Memory B cell (primary cell): ENCODE data around the gene METTL2B.
"Not testable (repeated sequence)": the region's sequence is repeated elsewhere in the genome, so short reads cannot be mapped to it uniquely, and the experiment has no call there.

Experiments used
- ATAC-seq: fragments of 150-1000 bp; cut with Tn5 transposase; 2 replicates; pipeline ENCODE4 v1.10.0; 2021; ENCODE audit warnings: low read depth, mild to moderate bottlenecking, moderate library complexity
- DNase-seq, 2 donors: peaks; one replicate each; pipeline ENCODE4 v3.0.0; 2022; ENCODE audit warnings: low spot score in 2 of 2
- H3K27ac Mint-ChIP-seq: one replicate; pipeline ENCODE4 v1.8.0; 2022; ENCODE audit warnings: mild to moderate bottlenecking, moderate library complexity, mixed read lengths
- H3K27me3 Mint-ChIP-seq: one replicate; pipeline ENCODE4 v1.8.0; 2022; ENCODE audit warnings: mixed read lengths
- H3K36me3 Mint-ChIP-seq: one replicate; pipeline ENCODE4 v1.8.0; 2022; ENCODE audit warnings: mild to moderate bottlenecking, mixed read lengths
- H3K4me1 Mint-ChIP-seq: one replicate; pipeline ENCODE4 v1.8.0; 2022; ENCODE audit warnings: mixed read lengths
- H3K4me3 Mint-ChIP-seq: one replicate; pipeline ENCODE4 v1.8.0; 2022; ENCODE audit warnings: mild to moderate bottlenecking, moderate library complexity, mixed read lengths
- H3K9me3 Mint-ChIP-seq: one replicate; pipeline ENCODE4 v1.8.0; 2022; ENCODE audit warnings: mixed read lengths

METTL2B gene

GRCh38 chr7:128525584-128525983, 49.0 kb downstream of the METTL2B start:
- H3K4me3 Mint-ChIP-seq, H3K9me3 Mint-ChIP-seq, ATAC-seq, H3K27me3 Mint-ChIP-seq, H3K36me3 Mint-ChIP-seq, DNase-seq: not testable (repeated sequence)
- peak overlapping the region; percentile 26 for H3K27ac Mint-ChIP-seq
- H3K4me1 Mint-ChIP-seq: peaks cover 11% of the 10 kb centered on the region

- not testable (repeated sequence) for H3K27ac Mint-ChIP-seq
Measured at GRCh38 chr7:128526062-128526466, 49.5 kb downstream of the METTL2B start.

GRCh38 chr7:128529191-128529590, 52.6 kb downstream of the METTL2B start:
- peaks cover 12% of the 10 kb centered on the region for H3K4me1 Mint-ChIP-seq
- not testable (repeated sequence) for H3K27ac Mint-ChIP-seq, DNase-seq, H3K27me3 Mint-ChIP-seq, H3K36me3 Mint-ChIP-seq, H3K4me3 Mint-ChIP-seq, H3K9me3 Mint-ChIP-seq, ATAC-seq

More at GRCh38 chr7:128526062-128526466, 49.5 kb downstream of the METTL2B start:
- H3K4me3 Mint-ChIP-seq, H3K27me3 Mint-ChIP-seq, ATAC-seq, H3K9me3 Mint-ChIP-seq, H3K36me3 Mint-ChIP-seq, DNase-seq: not testable (repeated sequence)
- H3K4me1 Mint-ChIP-seq: peaks cover 11% of the 10 kb centered on the region

GRCh38 chr7:128530121-128530854, 53.7 kb downstream of the METTL2B start:
- not testable (repeated sequence) for H3K9me3 Mint-ChIP-seq, H3K27me3 Mint-ChIP-seq, H3K36me3 Mint-ChIP-seq
- Mint-ChIP-seq H3K4me3 (peak overlapping the region; percentile 80), H3K4me1 (peaks cover 12% of the 10 kb centered on the region), H3K27ac (peak overlapping the region; percentile 85)
- DNase-seq: peak; percentile 54 to 55
- ATAC-seq: peak; percentile 59

- Mint-ChIP-seq H3K27me3 (no peaks in the 10 kb centered on the region), H3K4me1 (peaks cover 14% of the 10 kb centered on the region), H3K9me3 (no peaks in the 10 kb centered on the region), H3K36me3 (peaks cover 5% of the 10 kb centered on the region), H3K4me3 (peak overlapping the region; percentile 78), H3K27ac (no peak overlapping the region)
- DNase-seq (no peak), ATAC-seq (no peak)
Measured at GRCh38 chr7:128530855-128531104, 54.2 kb downstream of the METTL2B start.

- Mint-ChIP-seq H3K27ac (peak overlapping the region; percentile 83), H3K4me3 (peak overlapping the region; percentile 78), H3K4me1 (peaks cover 14% of the 10 kb centered on the region)
- not testable (repeated sequence) for H3K36me3 Mint-ChIP-seq, H3K27me3 Mint-ChIP-seq, H3K9me3 Mint-ChIP-seq
- peak; percentile 75 to 83 for DNase-seq
- peak; percentile 72 for ATAC-seq
Measured at GRCh38 chr7:128531105-128531954, 54.8 kb downstream of the METTL2B start.

GRCh38 chr7:128531955-128532478, 55.5 kb downstream of the METTL2B start:
- not testable (repeated sequence) for H3K9me3 Mint-ChIP-seq, H3K36me3 Mint-ChIP-seq, ATAC-seq, DNase-seq, H3K27me3 Mint-ChIP-seq
- H3K27ac Mint-ChIP-seq: peak overlapping the region; percentile 83
- H3K4me3 Mint-ChIP-seq: peak overlapping the region; percentile 78
- H3K4me1 Mint-ChIP-seq: peaks cover 14% of the 10 kb centered on the region

- peak overlapping the region; percentile 78 for H3K27ac Mint-ChIP-seq
- not testable (repeated sequence) for H3K9me3 Mint-ChIP-seq, H3K36me3 Mint-ChIP-seq, H3K27me3 Mint-ChIP-seq, DNase-seq, ATAC-seq
- peak overlapping the region; percentile 78 for H3K4me3 Mint-ChIP-seq
- H3K4me1 Mint-ChIP-seq: peaks cover 14% of the 10 kb centered on the region
Measured at GRCh38 chr7:128532956-128533355, 56.4 kb downstream of the METTL2B start.

GRCh38 chr7:128537410-128537809, 60.9 kb downstream of the METTL2B start:
- not testable (repeated sequence) for H3K9me3 Mint-ChIP-seq, H3K27ac Mint-ChIP-seq, H3K4me3 Mint-ChIP-seq, H3K27me3 Mint-ChIP-seq, H3K4me1 Mint-ChIP-seq, DNase-seq
- ATAC-seq: peak; percentile 88
- H3K36me3 Mint-ChIP-seq: peaks cover 12% of the 10 kb centered on the region

- not testable (repeated sequence) for H3K4me1 Mint-ChIP-seq, H3K27ac Mint-ChIP-seq, H3K9me3 Mint-ChIP-seq, DNase-seq, ATAC-seq, H3K4me3 Mint-ChIP-seq, H3K27me3 Mint-ChIP-seq
- peaks cover 14% of the 10 kb centered on the region for H3K36me3 Mint-ChIP-seq
Measured at GRCh38 chr7:128542530-128542929, 66.0 kb downstream of the METTL2B start.

GRCh38 chr7:128543300-128543699, 66.8 kb downstream of the METTL2B start:
- peaks cover 14% of the 10 kb centered on the region for H3K36me3 Mint-ChIP-seq
- peak; percentile 46 for ATAC-seq

GRCh38 chr7:128546319-128546851, 69.8 kb downstream of the METTL2B start:
- peaks cover 13% of the 10 kb centered on the region for H3K36me3 Mint-ChIP-seq
- H3K27me3 Mint-ChIP-seq, DNase-seq, H3K4me3 Mint-ChIP-seq, H3K4me1 Mint-ChIP-seq, ATAC-seq, H3K27ac Mint-ChIP-seq, H3K9me3 Mint-ChIP-seq: not testable (repeated sequence)

More at GRCh38 chr7:128543300-128543699, 66.8 kb downstream of the METTL2B start:
- not testable (repeated sequence) for H3K4me1 Mint-ChIP-seq, DNase-seq, H3K4me3 Mint-ChIP-seq, H3K27me3 Mint-ChIP-seq, H3K27ac Mint-ChIP-seq, H3K9me3 Mint-ChIP-seq

- Mint-ChIP-seq H3K4me3 (no peak overlapping the region), H3K27ac (no peak overlapping the region), H3K4me1 (peaks cover 2% of the 10 kb centered on the region), H3K9me3 (no peaks in the 10 kb centered on the region), H3K36me3 (peaks cover 8% of the 10 kb centered on the region), H3K27me3 (no peaks in the 10 kb centered on the region)
- ATAC-seq (no peak), DNase-seq (no peak)
Measured at GRCh38 chr7:128550920-128551319, 74.4 kb downstream of the METTL2B start.

- H3K36me3 Mint-ChIP-seq, ATAC-seq, H3K27me3 Mint-ChIP-seq, DNase-seq, H3K4me3 Mint-ChIP-seq, H3K27ac Mint-ChIP-seq, H3K9me3 Mint-ChIP-seq, H3K4me1 Mint-ChIP-seq: not testable (repeated sequence)
Measured at GRCh38 chr7:128554394-128554793, 77.8 kb downstream of the METTL2B start.
